OCI-LY3 (cell line): Measurements from ENCODE around the gene MAMDC4.

Experiments used
- CTCF ChIP-seq: fragments of 200-600, 300-600 bp; sonication (generic); IDR thresholded peaks from 2 replicates; pipeline ENCODE4 v1.5.1; 2014; ENCODE audit warnings: antibody characterized with exemption, low read length, low read depth
- EZH2phosphoT487 ChIP-seq: fragments of 200-600 bp; shearing (Covaris generic); IDR thresholded peaks from 2 replicates; pipeline ENCODE4 v1.6.1; 2018; ENCODE audit warnings: antibody characterized with exemption, mixed run types, low read depth

GRCh38 chr9:136829981-136830885 lies 21.9 kb upstream of the MAMDC4 start:
- TF ChIP-seq CTCF: no peak
- no peak for TF ChIP-seq EZH2phosphoT487
